HepG2 (cell line): ENCODE measurements around the gene ADM5. TPM values are rescaled to one million over a fixed set of nuclear protein-coding genes. Genes with fewer than 3 reads are reported as not detected.
A peak's percentile ranks its signal among the peaks of the same experiment; 100 is the strongest.

Experiments used
- ATF7 ChIP-seq, 2 experiments: fragments of 450-650 bp in 1 of 2; sonication (generic) in 1 of 2; formaldehyde crosslinking in 1 of 2; IDR thresholded peaks; 2 replicates each; pipeline versions ENCODE4 v1.4.0 to v1.6.1; 2016 to 2020; ENCODE audit warnings: antibody characterized with exemption in 1 of 2, mild to moderate bottlenecking in 1 of 2, missing genetic modification reagents in 1 of 2
- DNMT1 ChIP-seq: sonication (generic); formaldehyde crosslinking; IDR thresholded peaks from 2 replicates; pipeline ENCODE4 v1.5.1; 2020; ENCODE audit warnings: mild to moderate bottlenecking, missing genetic modification reagents
- FOXC1 ChIP-seq: sonication (generic); formaldehyde crosslinking; IDR thresholded peaks from 2 replicates; pipeline ENCODE4 v1.8.0; 2022; ENCODE audit warnings: mild to moderate bottlenecking, missing genetic modification reagents, borderline replicate concordance
- HDAC6 ChIP-seq: fragments of 200-600 bp; sonication (generic); IDR thresholded peaks from 2 replicates; pipeline ENCODE4 v1.7.0; 2017; ENCODE audit warnings: mild to moderate bottlenecking, antibody characterized with exemption, low read length, low read depth
- HMG20A ChIP-seq: IDR thresholded peaks from 2 replicates; pipeline ENCODE4 v1.6.1; 2016; ENCODE audit warnings: borderline replicate concordance
- MIXL1 ChIP-seq: IDR thresholded peaks from 2 replicates; pipeline ENCODE4 v1.6.1; 2016
- MYC ChIP-seq: sonication (generic); formaldehyde crosslinking; IDR thresholded peaks from 2 replicates; pipeline ENCODE4 v1.9.0; 2021; ENCODE audit warnings: missing genetic modification reagents, borderline replicate concordance
- SATB2 ChIP-seq: sonication (generic); formaldehyde crosslinking; IDR thresholded peaks from 2 replicates; pipeline ENCODE4 v1.5.0; 2020; ENCODE audit warnings: missing genetic modification reagents
- SP4 ChIP-seq: sonication (generic); formaldehyde crosslinking; IDR thresholded peaks from 2 replicates; pipeline ENCODE4 v1.8.1; 2023; ENCODE audit warnings: mild to moderate bottlenecking, missing genetic modification reagents
- ZBTB3 ChIP-seq: sonication (generic); formaldehyde crosslinking; IDR thresholded peaks from 2 replicates; pipeline ENCODE4 v1.4.0; 2020; ENCODE audit warnings: low read depth, mild to moderate bottlenecking, moderate library complexity, missing genetic modification reagents, borderline replicate concordance
- ZNF709 ChIP-seq: sonication (generic); formaldehyde crosslinking; IDR thresholded peaks from 2 replicates; pipeline ENCODE4 v1.5.0; 2020; ENCODE audit warnings: mild to moderate bottlenecking, missing genetic modification reagents
- ZSCAN30 ChIP-seq: sonication (generic); formaldehyde crosslinking; IDR thresholded peaks from 2 replicates; pipeline ENCODE4 v1.5.0; 2020; ENCODE audit warnings: mild to moderate bottlenecking, missing genetic modification reagents
- polyA plus RNA-seq, 8 experiments: library from polyadenylated mRNA; depleted of rRNA in 3 of 8; stranded (reverse) in 7 of 8; unstranded in 1 of 8; fragments of >200 nt; fragmentation: Illumina TruSeq in 4 of 8; extraction: Trizol in 4 of 8; gene quantifications; 2 replicates each; pipeline versions ENCODE4 v1.2.1 to v1.2.3, GENCODE V29; 2011 to 2016; ENCODE audit warnings: low read depth in 4 of 8, missing spikeins in 1 of 8, mixed read lengths in 1 of 8; ENCODE audit not compliant: insufficient read depth in 1 of 8
- total RNA-seq, 5 experiments: library from RNA; depleted of rRNA; stranded (reverse); fragments of >200 nt; fragmentation: Illumina TruSeq; extraction: Trizol; gene quantifications; 2 replicates each; pipeline ENCODE4 v1.2.3, GENCODE V29; 2016; ENCODE audit warnings: low read depth in 1 of 5
- TF ChIP-seq, protein P1 (sequence below): sonication (generic); formaldehyde crosslinking; IDR thresholded peaks from 2 replicates; pipeline ENCODE4 v1.9.0; 2021; ENCODE audit warnings: missing genetic modification reagents, borderline replicate concordance
- TF ChIP-seq, protein P2 (sequence below): sonication (generic); formaldehyde crosslinking; IDR thresholded peaks from 2 replicates; pipeline ENCODE4 v1.5.0; 2020; ENCODE audit warnings: missing genetic modification reagents
- TF ChIP-seq, protein P3 (sequence below): sonication (generic); formaldehyde crosslinking; IDR thresholded peaks from 2 replicates; pipeline ENCODE4 v1.8.1; 2023; ENCODE audit warnings: mild to moderate bottlenecking, missing genetic modification reagents, borderline replicate concordance
- TF ChIP-seq, protein P4 (sequence below): sonication (generic); formaldehyde crosslinking; IDR thresholded peaks from 2 replicates; pipeline ENCODE4 v1.5.1; 2020; ENCODE audit warnings: missing genetic modification reagents, mild to moderate bottlenecking, borderline replicate concordance
- TF ChIP-seq, protein P5 (sequence below): sonication (generic); formaldehyde crosslinking; IDR thresholded peaks from 2 replicates; pipeline ENCODE4 v1.5.0; 2020; ENCODE audit warnings: missing genetic modification reagents
- TF ChIP-seq, protein P6 (sequence below): sonication (generic); formaldehyde crosslinking; IDR thresholded peaks from 2 replicates; pipeline ENCODE4 v1.8.0; 2022; ENCODE audit warnings: missing genetic modification reagents, mild to moderate bottlenecking, inconsistent platforms, borderline replicate concordance

ADM5 gene
- total and polyA plus RNA-seq, 2 of the 13 experiments (the other 11 are each of a cell fraction or from before 2014, with no cell fraction given) = 2.7 to 4.1 TPM

DNA sequence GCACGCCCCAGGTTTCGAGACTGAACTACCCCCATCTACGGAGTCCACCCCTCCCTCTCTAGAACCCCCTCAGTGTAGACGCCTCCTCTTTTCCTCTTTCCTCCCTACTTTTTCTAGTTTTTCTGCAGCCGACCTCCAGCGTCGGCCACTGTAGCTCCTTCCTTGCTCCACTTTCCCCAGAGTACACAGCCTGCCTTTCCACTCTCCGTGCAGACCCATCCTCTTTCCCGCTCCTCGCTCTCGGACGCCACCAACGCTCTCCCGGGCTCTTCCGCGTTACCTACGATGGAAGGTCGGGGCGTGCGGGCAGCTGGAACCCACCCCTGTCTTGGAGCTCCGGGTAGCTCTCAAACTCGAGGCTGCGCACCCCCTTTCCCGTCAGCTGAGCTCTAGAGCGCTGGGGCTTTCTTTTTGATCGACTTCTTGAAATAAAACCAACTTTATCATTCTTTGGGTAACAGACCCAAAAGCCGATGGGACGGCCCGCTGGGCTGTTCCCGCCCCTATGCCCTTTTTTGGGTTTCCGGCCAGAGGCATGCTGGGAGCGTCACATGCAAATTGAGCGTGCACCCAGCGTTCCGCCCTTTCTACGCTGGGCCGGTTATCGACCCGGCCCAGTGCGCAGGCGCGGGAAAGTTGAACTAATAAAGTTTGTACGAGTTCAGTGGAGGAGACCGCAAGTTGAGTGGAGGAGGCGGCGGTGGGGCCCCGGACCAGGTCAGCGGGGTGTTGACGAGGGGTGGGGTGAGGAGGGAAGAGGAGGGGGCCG lies 23.9 kb upstream of the ADM5 start, which contains the start of the genes BCL2L12 and IRF3 (continued):
- TF ChIP-seq DNMT1 (CRISPR knock-in tag) (no peak), ZBTB3 (CRISPR knock-in tag) (no peak), HMG20A (CRISPR knock-in tag) (no peak), ZNF709 (no peak), HDAC6 (no peak), MIXL1 (CRISPR knock-in tag) (no peak), SATB2 (CRISPR knock-in tag) (no peak), FOXC1 (CRISPR knock-in tag) (no peak), MYC (peak; percentile 66; the same call in 1 of the 2 replicates), ZSCAN30 (CRISPR knock-in tag) (no peak), SP4 (peak; percentile 80), ATF7 (IDR thresholded peaks at IDR 0.05) (no peak), ATF7 (CRISPR knock-in tag; IDR thresholded peaks at IDR 0.05) (no peak)
- TF ChIP-seq, protein P1, sequence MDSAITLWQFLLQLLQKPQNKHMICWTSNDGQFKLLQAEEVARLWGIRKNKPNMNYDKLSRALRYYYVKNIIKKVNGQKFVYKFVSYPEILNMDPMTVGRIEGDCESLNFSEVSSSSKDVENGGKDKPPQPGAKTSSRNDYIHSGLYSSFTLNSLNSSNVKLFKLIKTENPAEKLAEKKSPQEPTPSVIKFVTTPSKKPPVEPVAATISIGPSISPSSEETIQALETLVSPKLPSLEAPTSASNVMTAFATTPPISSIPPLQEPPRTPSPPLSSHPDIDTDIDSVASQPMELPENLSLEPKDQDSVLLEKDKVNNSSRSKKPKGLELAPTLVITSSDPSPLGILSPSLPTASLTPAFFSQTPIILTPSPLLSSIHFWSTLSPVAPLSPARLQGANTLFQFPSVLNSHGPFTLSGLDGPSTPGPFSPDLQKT (CRISPR knock-in tag) = peak; percentile 99; the same call in 1 of the 2 replicates
- TF ChIP-seq, protein P2, sequence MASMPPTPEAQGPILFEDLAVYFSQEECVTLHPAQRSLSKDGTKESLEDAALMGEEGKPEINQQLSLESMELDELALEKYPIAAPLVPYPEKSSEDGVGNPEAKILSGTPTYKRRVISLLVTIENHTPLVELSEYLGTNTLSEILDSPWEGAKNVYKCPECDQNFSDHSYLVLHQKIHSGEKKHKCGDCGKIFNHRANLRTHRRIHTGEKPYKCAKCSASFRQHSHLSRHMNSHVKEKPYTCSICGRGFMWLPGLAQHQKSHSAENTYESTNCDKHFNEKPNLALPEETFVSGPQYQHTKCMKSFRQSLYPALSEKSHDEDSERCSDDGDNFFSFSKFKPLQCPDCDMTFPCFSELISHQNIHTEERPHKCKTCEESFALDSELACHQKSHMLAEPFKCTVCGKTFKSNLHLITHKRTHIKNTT (CRISPR knock-in tag) = no peak
- TF ChIP-seq, protein P3, sequence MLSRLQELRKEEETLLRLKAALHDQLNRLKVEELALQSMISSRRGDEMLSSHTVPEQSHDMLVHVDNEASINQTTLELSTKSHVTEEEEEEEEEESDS (CRISPR knock-in tag) = peak; percentile 94
- TF ChIP-seq, protein P4, sequence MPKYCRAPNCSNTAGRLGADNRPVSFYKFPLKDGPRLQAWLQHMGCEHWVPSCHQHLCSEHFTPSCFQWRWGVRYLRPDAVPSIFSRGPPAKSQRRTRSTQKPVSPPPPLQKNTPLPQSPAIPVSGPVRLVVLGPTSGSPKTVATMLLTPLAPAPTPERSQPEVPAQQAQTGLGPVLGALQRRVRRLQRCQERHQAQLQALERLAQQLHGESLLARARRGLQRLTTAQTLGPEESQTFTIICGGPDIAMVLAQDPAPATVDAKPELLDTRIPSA (CRISPR knock-in tag) = no peak
- TF ChIP-seq, protein P5, sequence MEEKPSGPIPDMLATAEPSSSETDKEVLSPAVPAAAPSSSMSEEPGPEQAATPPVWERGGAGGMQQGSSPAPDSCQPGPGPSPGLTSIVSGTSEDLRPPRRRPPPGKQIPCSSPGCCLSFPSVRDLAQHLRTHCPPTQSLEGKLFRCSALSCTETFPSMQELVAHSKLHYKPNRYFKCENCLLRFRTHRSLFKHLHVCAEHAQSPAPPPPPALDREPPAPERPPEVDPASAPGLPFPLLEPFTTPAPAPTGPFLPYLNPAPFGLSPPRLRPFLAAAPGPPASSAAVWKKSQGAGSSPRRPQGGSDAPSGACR (CRISPR knock-in tag) = no peak
- TF ChIP-seq, protein P6, sequence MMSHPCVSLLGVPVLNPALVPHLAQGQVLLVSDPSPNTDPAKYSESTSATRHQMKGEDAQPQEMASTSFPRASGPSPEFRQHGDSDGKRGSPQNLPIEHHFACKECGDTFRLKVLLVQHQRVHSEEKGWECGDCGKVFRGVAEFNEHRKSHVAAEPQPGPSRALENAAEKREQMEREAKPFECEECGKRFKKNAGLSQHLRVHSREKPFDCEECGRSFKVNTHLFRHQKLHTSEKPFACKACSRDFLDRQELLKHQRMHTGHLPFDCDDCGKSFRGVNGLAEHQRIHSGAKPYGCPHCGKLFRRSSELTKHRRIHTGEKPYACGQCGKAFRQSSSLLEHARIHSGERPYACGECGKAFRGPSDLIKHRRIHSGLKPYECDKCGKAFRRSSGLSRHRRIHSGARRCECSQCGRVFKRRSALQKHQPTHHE (CRISPR knock-in tag) = no peak
